Bone marrow (tissue), 2 donors: Measurements from ENCODE around the gene CUL5.
A peak's percentile ranks its signal among the peaks of the same experiment; 100 is the strongest.
"Not testable (repeated sequence)": the region's sequence is repeated elsewhere in the genome, so short reads cannot be mapped to it uniquely, and the experiment has no call there.

Source experiments
- DNase-seq, 2 donors: peaks; one replicate each; lab custom pipeline; 2025; lab: John Stamatoyannopoulos, UW

The CUL5 gene

GRCh38 chr11:108115500-108116140 lies 106.9 kb downstream of the CUL5 start:
- no peak for DNase-seq

DNA sequence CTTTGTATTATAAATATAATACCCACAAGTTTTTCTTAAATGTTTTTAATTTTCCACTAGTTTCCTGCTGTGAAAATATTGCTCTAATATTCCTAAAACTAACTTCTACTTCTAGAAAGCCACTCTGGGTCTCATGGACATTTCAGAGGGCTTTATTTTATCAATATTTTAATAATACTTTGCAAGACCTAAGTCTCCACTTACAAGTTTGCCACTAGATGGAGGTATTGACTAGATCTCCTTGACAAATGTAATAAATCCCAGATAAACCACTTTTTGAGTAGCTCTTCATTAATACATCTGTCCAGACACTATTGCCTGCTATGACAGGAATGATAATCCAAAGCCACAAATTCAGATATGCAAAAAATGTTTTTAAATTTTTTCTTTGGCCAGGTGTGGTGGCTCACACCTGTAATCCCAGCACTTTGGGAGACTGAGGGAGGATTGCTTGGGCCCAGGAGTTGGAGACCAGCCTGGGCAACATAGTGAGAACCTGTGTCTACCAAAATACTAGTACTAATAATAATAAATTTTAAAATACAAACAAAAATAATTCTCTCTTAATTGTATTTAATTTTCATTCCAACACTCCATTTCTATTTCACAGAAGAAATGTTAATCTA lies 109.2 kb downstream of the CUL5 start:
- DNase-seq, result peak in 1 of 2 donors; percentile 44

DNA sequence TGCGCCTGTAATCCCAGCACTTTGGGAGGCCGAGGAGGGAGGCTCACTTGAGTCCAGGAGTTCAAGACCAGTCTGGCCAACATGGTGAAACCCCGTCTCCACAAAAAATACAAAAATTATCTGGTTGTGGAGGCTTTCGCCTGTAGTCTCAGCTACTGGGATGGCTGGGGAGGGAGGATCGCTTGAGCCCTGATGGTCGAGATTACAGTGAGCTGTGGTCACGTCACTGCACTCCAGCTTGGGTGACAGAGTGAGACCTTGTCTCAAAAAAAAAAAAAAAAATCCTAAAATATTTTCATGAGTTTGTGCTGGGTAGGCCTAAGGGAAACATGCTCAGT lies 112.2 kb downstream of the CUL5 start:
- DNase-seq, result not testable (repeated sequence)

DNA sequence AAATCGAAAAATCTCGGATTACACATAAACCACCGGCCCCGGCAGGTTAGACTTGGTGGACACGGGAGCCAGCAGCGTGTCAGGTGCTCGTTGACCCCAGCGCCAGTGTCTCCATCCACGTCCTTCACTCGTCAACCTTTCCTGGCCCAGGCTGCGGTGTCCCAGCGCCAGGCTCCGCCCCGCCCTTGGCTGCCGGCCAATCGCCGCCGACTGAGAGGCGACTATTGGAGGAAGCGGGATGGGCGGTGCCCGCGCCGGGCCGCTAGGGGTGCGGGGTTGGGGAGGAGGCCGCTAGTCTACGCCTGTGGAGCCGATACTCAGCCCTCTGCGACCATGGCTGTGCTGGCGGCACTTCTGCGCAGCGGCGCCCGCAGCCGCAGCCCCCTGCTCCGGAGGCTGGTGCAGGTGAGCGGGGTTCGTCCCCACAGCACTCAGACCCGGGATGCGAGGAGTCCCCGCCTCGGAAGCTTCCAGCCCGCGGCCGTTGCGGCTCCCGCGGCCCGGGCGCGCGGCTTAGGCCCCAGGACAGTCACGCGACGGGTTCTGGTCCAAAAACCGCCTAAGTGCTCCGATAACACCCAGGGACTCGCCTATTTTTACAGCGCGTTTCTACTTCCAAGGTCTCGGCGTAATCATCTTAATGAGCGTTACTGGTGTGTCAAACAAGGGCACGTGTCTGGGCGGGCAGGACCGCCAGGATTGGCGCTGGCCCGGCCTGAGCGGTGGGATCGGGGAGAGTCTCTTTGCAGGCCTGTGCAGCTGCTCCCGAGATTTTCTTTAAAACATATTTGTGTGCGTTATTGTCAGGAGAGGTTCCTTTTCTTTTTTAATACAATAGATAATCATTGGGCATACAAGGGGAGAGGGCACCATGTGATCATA lies 112.8 kb downstream of the CUL5 start, which contains the start of gene ACAT1:
Gene ACAT1 (plus strand): TSS at position 294 of the 882 bp plus-strand sequence. CDS start 40 bp downstream, at position 334.
- peak; percentile 73 to 88 for DNase-seq

DNA sequence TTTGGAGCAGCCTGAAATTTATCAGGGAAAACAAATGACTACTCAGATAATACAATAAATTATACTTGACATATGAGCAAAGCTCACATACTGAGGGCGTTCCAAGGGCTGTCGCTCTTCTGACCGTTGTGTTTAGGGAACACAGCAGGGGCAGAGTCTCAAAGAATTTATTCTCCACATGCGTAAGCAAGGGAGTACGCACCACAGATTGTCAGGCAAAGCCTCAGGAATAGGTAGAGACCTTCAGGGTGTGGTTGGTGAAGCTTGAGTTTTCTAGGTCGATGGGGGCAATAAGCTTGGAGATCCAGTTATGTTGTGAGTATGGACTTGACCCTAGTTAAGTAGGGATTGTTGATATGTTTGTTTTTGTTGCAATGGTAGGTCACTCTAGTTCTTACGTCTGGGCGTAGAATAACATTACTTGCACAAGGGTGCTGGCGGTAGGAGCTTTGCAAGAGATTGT lies 113.5 kb downstream of the CUL5 start:
- no peak for DNase-seq

DNA sequence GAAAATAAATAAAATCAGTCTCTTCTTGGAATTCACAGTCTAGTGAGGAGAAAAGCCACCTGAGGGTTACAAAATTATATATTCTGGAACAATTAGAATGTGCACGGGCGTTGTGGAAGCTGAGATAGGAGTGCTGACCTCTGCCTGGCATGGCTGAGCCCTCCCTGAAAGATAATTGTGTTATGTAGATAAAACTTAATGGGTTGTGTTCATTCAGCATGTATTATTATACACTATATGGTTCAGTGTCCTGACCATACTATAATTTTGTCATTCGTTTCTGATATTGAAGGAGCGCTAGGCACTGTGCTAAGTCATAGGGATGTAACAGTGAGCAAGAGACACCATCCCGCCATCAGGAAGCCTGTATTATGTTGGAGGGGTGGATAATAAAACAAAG lies 116.4 kb downstream of the CUL5 start:
- DNase-seq, result no peak

DNA sequence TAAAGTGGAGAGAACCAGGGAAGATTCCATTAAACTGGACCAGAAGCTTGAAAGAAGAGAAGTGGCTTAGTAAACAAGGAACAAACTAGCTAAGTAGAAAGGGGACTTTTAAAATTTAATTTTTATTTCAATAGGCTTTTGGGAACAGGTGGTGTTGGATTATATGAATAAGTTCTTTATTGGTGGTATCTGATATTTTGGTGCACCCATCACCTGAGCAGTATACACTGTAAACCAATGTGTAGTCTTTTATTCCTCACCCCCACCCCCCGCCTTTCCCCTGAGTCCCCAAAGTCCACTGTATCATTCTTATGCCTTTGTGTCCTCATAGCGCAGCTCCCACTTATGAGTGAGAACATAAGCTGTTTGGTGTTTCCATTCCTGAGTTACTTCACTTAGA lies 120.1 kb downstream of the CUL5 start:
- DNase-seq, result no peak

- no peak for DNase-seq
These were observed 123.3 kb downstream of the CUL5 start for GRCh38 chr11:108131993-108132392.

GRCh38 chr11:108132993-108133538 lies 124.4 kb downstream of the CUL5 start:
- not testable (repeated sequence) for DNase-seq

GRCh38 chr11:108135845-108136544 lies 127.3 kb downstream of the CUL5 start:
- DNase-seq, result no peak

DNA sequence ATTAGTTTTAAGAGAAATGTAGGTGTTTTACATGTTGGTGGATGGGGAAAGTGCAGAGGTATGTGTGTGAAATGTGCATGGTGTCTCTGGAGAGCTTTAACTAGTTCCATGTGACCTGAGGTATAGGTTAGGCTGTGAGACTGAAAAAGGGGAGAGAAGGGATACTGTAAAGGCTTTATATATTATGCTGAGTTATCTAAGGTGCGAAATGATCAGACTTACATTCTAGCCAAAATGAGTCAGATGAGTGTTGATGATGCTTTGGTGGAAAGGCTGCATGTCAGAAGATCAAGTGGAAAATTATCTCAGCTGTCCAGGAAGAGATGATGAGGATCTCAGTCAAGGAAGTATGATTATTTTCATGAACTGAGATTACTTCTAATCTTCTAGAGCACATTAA lies 128.5 kb downstream of the CUL5 start:
- DNase-seq, result no peak

DNA sequence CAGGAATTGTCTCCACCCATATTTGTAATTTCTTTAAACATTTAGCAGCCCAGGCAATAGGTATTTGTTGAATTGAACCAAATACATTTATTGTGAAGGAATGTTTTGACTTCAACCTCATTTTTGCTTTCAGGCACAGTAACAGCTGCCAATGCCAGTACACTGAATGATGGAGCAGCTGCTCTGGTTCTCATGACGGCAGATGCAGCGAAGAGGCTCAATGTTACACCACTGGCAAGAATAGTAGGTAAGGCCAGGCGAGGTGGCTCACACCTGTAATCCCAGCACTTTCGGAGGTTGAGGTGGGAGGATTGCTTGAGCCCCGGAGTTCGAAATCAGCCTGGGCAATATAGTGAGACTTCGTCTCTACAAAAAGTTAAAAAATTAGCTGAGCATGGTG lies 133.6 kb downstream of the CUL5 start:
- DNase-seq, result no peak

DNA sequence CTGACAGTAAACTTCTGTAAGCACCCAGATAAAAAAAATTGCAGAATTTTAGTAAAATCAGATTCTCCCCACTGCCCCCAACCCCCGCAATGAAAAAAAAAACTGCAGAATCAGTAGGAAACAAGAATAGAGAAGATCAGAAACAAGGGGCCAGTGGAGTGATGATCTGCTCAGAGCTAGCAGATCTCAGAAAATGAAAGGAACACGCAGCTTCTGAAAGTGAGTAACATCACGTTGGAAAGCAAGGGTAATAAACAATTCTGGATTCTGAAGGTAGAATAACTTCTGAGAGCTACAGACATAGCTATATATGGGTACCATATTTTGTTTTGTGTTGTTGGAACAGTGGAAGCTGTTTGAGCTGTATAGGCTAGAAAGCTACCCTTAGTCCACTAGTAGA lies 135.9 kb downstream of the CUL5 start:
- no peak for DNase-seq

DNA sequence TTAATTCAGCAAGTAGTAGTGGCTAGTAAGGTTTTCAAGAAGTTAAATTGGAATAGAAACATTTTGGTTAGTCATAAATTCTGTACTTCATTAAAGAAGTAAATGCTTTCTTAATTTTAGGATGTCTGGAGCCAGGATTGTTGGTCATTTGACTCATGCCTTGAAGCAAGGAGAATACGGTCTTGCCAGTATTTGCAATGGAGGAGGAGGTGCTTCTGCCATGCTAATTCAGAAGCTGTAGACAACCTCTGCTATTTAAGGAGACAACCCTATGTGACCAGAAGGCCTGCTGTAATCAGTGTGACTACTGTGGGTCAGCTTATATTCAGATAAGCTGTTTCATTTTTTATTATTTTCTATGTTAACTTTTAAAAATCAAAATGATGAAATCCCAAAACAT lies 138.5 kb downstream of the CUL5 start:
- no peak for DNase-seq

DNA sequence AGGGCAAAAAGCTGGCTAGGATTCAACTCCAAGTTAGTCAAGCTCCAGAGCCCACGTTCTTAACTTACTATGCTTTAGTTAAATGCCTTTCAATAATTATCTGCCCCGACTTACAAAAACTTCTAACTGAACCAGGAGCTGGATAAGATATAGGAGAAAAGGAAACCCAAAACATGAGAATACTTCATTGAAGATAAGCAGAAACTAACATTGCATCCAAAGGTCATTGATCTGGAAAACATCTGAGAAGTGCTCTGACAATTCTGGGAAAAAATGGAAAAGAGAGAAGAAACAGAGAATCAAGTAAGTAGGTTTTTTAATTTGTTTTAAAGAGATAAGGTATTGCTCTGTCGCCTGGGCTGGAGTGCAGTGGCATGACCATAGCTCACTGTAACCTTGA lies 139.9 kb downstream of the CUL5 start:
- DNase-seq, result no peak

GRCh38 chr11:108154591-108154990 lies 145.9 kb downstream of the CUL5 start:
- DNase-seq, result no peak
